ENCODE measurements around the gene BRIP1.
"Not testable (repeated sequence)": the region's sequence is repeated elsewhere in the genome, so short reads cannot be mapped to it uniquely, and the experiment has no call there.

Gene BRIP1

DNA sequence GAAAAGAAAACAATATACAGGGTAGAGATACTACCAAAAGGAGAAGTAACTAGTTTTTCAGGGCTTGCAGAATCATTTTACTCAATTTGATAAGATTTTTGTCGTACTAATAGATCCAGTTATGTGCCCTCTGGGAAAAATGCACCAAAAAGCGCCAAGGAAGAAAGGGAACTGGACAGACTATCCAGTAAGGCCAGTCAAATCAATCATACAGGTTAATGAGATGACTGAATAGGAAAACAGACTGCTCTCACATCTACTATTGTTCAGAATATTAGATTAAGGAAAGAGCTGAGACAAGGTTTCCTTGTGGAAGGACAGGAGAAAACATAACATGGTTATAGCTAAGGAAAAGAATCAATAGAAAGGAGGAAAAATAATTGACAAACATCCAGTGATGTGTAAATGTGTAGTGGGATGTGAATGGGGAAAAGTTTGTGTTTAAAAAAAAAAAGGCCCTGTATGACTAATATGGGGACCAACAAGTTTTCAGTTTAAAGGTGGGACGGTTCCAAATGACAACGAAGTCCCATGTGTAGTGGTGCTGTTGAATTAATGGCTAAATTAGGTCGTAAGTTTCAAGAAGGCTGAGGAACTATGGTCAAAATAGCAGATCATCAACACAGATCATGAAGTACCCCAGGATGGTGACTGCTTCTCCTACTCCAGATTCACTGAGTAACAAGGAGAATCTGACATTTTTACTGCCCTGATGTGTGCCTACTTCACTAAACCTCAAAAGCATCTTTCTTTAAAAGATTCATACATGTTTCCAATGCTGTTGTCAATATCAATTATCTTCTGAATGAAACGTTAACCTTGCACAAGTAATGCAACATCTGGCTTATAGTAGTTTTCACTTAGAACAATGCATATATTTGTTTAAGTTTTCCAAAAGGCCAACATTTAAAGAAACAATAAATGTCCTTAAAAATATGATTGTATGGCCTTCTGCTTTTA lies 40.7 kb downstream of the BRIP1 start:
- Mint-ChIP-seq H3K4me1 (no peaks in the 10 kb centered on the region), H3K27me3 (ENCODE audit: low read depth, poor library complexity) (peaks cover 2% of the 10 kb centered on the region), H3K27ac (no peak overlapping the region), H3K4me3 (no peak overlapping the region), H3K36me3 (ENCODE audit: low read depth) (peaks cover 92% of the 10 kb centered on the region), H3K9me3 (peaks cover 47% of the 10 kb centered on the region)
- DNase-seq = no peak
- TF ChIP-seq, protein P1, sequence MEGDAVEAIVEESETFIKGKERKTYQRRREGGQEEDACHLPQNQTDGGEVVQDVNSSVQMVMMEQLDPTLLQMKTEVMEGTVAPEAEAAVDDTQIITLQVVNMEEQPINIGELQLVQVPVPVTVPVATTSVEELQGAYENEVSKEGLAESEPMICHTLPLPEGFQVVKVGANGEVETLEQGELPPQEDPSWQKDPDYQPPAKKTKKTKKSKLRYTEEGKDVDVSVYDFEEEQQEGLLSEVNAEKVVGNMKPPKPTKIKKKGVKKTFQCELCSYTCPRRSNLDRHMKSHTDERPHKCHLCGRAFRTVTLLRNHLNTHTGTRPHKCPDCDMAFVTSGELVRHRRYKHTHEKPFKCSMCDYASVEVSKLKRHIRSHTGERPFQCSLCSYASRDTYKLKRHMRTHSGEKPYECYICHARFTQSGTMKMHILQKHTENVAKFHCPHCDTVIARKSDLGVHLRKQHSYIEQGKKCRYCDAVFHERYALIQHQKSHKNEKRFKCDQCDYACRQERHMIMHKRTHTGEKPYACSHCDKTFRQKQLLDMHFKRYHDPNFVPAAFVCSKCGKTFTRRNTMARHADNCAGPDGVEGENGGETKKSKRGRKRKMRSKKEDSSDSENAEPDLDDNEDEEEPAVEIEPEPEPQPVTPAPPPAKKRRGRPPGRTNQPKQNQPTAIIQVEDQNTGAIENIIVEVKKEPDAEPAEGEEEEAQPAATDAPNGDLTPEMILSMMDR (IDR thresholded peaks at IDR 0.05) = no peak

DNA sequence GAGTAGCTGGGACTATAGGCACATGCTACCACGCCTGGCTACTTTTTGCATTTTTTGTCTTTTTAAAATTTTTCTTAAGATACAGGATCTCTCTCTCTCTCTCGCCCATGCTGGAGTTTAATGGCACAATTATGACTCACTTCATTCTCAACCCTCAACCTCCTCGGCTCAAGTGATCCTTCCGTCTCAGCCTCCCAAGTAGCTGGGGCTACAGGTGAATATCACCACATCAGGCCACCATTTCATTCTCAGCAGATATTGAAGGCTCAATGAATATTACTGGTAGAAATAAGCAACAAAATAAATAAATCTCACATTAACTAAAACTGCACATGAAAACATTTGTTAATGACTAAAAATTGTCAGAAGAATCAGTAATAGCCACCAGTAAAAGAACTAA lies 41.7 kb downstream of the BRIP1 start:
- peaks cover 2% of the 10 kb centered on the region for H3K27me3 Mint-ChIP-seq (ENCODE audit: low read depth, poor library complexity)
- no peaks in the 10 kb centered on the region for H3K4me1 Mint-ChIP-seq
- H3K36me3 Mint-ChIP-seq (ENCODE audit: low read depth) = peaks cover 83% of the 10 kb centered on the region
- H3K4me3 Mint-ChIP-seq = no peak overlapping the region
- H3K9me3 Mint-ChIP-seq = peaks cover 39% of the 10 kb centered on the region
- TF ChIP-seq, protein P1 (IDR thresholded peaks at IDR 0.05) = no peak
- DNase-seq = no peak
- H3K27ac Mint-ChIP-seq = no peak overlapping the region

DNA sequence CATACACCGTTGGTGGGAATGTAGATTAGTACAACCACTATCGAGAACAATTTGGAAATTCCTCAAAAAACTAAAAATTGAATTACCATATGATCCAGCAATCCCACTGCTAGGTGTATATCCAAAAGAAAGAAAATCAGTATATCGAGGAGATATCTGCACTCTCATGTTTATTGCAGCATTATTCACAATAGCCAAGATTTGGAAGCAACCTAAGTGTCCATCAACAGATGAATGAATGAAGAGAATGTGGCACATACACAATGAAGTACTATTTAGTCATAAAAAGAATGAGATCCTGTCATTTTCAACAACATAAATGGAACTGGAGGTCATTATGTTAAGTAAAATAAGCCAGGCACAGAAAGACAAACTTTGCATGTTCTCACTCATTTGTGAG lies 44.1 kb downstream of the BRIP1 start:
- H3K4me1 Mint-ChIP-seq; H3K27me3 Mint-ChIP-seq (ENCODE audit: low read depth, poor library complexity); DNase-seq; H3K4me3 Mint-ChIP-seq: not testable (repeated sequence)
- Mint-ChIP-seq H3K27ac (peak overlapping the region; percentile 34), H3K36me3 (ENCODE audit: low read depth) (peaks cover 62% of the 10 kb centered on the region), H3K9me3 (peaks cover 16% of the 10 kb centered on the region)

DNA sequence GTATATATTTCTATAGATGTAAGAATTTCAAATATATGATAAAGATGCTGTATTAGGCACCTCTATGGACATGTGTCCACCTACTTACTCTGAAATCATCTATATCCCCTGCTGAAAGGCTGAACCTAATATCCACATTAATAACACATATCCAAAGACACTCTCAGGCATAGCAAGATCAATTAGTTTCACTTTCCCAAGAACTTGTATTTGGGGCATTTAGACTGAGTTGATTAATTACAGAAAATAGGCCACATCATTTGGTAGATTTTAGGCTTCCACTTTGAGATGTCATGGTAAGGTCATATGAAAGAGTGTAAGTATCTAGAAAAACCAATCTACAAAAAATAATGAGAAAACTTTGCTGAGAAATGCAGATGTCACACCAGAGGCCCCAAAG lies 45.1 kb downstream of the BRIP1 start:
- Mint-ChIP-seq H3K27me3 (ENCODE audit: low read depth, poor library complexity) (peaks cover 2% of the 10 kb centered on the region), H3K9me3 (peaks cover 13% of the 10 kb centered on the region), H3K4me1 (no peaks in the 10 kb centered on the region), H3K36me3 (ENCODE audit: low read depth) (peaks cover 62% of the 10 kb centered on the region), H3K4me3 (no peak overlapping the region), H3K27ac (no peak overlapping the region)
- TF ChIP-seq, protein P1 (IDR thresholded peaks at IDR 0.05) = no peak
- DNase-seq = no peak

DNA sequence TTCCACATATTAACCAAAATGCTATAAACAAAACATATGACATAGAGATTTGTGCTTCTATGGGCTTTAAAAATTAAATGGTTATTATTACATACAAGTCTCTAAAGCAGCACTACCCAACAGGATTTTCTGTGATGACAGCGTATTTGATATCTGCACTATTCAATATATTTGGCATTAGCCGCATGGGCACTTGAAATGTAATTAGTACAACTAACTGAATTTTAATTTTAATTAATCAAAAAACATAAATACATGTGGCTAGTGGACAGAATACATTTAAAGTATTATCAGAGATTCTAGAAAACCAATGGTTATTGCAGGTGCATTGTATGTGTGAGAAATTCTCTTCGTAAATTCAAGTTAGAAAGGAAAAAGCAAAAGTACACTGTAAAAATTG lies 45.9 kb downstream of the BRIP1 start:
- TF ChIP-seq, protein P1 (IDR thresholded peaks at IDR 0.05) = no peak

DNA sequence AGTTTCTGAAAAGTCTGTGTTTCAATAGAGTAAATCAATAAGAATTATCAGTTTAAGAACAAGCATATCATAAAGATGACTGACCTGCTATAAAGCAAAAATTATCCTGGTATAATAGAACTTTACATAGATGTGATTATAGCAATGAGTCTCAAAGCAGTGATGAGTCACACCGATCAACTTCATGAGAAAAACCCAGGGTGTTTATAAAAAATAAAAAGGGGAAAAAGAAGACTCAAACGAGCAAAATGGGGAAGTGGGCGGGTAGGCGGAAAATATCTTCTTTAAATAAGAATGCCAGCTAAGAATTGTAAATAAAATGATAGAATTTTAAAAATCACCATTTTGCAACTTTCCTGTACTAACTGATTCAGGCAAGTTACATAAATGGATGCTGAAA lies 46.8 kb downstream of the BRIP1 start:
- H3K27me3 Mint-ChIP-seq (ENCODE audit: low read depth, poor library complexity) = peaks cover 2% of the 10 kb centered on the region
- H3K27ac Mint-ChIP-seq = no peak overlapping the region
- no peak for DNase-seq
- H3K9me3 Mint-ChIP-seq = peaks cover 8% of the 10 kb centered on the region
- TF ChIP-seq, protein P1 (IDR thresholded peaks at IDR 0.05) = no peak
- no peaks in the 10 kb centered on the region for H3K4me1 Mint-ChIP-seq
- H3K4me3 Mint-ChIP-seq = no peak overlapping the region
- H3K36me3 Mint-ChIP-seq (ENCODE audit: low read depth) = peaks cover 51% of the 10 kb centered on the region

More for the DNA sequence above, 45.9 kb downstream of the BRIP1 start:
- H3K4me1 Mint-ChIP-seq = no peaks in the 10 kb centered on the region
- peaks cover 11% of the 10 kb centered on the region for H3K9me3 Mint-ChIP-seq
- peaks cover 61% of the 10 kb centered on the region for H3K36me3 Mint-ChIP-seq (ENCODE audit: low read depth)
- peaks cover 2% of the 10 kb centered on the region for H3K27me3 Mint-ChIP-seq (ENCODE audit: low read depth, poor library complexity)
- no peak overlapping the region for H3K4me3 Mint-ChIP-seq
- H3K27ac Mint-ChIP-seq = no peak overlapping the region
- no peak for DNase-seq

Measured in nephron progenitor cell (in vitro differentiated cells).